Stimulated activated CD4-positive, alpha-beta T cell treated with anti-CD3 and anti-CD28 coated beads, Interleukin-1b, Interleukin-23, amount 100 ng/mL, for 48 hours (primary cell): ENCODE measurements around the gene VANGL1.

ENCODE experiments used
- DNase-seq: peaks from one replicate; pipeline ENCODE4 v3.0.0-alpha.2; 2020

VANGL1 gene

DNA sequence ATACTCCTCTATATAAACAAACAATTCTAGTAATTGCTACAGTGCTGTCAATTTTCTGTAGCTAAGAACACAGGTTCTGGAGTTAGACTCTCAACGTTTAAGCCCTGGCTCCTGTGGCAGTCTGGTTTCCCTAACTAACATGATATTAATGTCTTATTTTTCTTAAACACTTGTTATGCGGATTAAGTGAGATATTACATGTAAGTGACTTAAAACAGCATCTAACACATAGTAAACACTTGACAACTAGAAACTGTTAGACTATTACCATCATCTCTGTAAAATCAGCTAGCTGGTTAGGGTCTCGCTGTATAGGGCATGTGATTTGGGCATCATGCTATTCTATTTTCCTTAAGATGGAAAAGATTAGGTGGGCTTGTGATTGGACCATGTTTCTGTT, 2.3 kb downstream of the VANGL1 start:
- DNase-seq: no peak

DNA sequence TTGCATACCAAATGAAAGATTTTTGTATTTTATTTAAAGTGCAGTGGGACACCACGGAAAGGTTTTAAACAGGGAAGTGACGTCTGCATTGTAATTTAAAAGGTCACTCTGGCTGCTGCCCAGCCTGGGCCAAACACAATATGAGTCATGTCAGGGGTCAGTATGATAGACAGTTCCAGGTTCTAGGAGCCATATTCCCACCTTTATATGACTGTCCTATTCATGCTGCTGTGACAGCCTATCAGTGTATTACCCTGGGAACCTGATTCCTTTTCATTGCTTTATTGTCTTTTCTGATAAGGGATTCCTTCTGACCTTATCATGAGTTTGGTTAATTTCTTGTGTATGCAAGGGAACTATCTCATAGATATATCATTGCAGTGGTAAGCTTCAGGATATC, 5.3 kb downstream of the VANGL1 start:
- no peak for DNase-seq

DNA sequence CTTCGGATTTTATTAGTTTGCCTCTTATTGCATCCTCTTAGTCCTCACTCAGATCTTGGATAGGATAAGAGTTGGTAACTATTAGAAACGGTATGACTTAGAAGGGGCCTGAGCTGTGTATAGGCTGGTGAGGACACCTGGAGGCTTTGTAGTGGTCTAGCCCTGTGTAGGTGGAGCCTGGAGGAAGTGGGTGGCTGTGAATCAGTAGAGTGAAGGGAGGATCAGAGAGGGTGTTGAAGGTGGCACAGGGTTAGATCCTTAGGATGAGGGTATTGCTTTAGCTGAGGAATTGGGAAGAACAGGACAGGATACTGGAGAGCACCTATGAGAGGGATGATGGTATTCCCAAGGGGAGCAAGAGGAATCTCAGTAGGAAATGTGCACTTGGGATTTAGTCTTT, 5.7 kb downstream of the VANGL1 start:
- DNase-seq: peak; percentile 26

DNA sequence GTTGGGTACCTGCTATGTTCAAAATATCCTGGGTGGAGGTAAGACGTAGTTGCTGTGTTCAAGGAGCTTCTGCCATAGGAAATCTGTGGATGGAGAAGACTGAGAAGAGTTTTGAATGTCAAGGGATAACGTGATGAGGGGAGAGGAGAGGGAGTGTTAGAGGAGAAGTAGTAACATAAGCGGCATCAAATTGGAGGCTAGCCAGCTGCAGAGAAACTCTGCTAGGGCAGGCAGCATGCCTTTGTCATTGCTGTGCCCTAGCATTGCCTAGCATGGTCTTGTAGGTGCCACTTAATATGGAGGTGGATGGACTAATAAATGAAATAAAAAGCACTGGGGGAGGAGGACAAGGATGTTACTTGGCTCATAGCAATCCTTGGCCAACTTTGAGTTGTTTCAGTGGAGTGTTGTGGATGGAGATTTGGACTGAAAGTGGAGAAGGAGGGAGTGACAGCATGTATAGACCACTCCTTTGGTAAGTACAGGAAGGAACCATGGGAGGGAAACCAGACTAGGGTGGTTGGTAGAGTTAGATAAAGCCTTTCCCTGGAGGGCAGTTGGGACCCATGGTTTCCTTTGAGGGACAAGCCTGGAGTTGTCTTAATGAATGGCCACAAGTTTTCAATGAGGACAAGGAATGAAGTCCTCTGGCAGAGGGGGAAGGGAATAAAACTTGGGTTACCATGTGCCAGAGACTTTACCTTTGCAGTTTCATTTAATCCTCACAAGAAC, 6.3 kb downstream of the VANGL1 start:
- DNase-seq: no peak

DNA sequence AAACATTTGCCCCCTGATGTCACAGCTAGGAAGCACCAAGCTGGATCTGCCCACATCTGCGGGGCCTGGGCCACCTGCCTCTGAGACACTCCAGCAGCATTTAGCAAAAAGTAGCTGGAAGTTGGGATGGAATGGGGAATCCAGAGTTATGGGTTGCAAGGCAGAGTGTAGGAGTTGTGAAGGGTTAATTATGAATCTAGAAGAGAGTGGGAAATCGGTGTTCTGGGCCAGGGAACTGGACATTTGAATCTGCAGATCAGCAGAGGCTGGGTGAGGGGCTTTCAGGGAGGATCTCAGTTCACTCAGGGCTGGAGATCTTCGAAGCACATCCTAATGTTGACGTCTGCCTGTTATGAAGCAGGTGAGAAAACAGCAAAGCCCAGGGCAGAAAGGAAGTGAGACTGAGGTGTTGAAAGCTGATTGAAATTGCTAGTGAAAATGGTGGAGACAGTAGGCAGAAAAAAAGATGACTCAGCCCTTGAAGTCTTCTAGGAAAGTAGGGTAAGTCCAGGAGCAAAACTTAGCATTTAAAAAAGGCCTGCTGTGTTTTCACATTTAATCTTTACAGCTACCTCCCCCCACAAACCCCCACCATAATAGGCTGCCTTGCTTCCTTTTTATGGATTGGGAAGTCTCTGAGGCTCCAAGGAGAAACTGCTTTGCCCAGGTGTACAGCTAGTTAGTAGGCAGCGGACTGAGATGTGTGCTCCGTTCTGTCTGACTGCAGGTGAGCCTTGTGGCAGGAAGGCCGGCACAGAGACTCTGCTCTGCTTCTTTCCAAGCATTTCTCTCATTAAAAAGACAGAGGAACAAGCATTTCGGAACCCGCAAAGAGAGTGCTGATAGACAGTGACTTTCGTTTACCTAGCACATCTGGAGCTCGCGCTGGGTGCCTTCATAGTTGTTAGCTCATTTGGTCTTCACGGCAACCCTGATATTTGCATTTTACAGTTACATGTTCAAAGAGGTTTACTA, 7.2 kb downstream of the VANGL1 start:
- DNase-seq: peak; percentile 31

DNA sequence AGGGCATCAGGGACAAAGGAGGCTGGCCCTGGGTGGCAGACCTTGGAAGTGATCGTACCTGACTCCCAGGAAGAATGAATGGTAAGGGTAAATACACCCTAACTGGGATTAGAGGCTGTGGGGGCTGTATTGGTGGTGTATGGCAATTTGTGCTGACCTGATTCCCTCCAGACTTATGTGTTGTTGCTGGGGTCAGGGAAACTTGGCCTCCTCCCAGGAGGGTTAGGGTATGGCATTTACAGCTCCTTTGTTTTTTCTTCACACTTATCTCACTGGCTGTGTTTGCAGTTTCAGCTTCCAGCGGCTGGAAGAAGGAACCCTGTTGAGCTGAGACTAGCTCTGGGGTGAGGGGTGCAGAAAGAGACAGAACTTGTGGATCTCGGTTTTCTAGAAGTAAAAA, 8.2 kb downstream of the VANGL1 start:
- no peak for DNase-seq

DNA sequence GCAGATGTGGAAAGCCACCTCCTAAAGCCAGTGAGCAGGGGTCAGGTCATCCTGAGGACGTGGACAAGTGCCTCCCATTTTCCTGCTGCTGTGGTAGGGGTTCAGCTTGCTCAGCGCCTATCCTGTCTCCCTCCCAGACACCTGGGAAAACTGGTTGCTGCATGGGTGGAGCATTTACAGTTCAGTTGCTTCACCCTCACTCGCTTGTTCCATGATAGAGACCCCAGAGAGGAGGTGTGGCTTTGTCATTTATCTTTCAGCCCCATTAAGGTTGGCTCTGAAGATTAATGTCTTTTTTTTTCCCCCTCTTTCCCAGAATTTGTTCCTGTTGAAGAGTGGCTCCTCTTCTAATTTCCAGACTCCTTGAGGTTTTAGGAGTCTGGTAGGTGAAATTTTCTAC, 9.2 kb downstream of the VANGL1 start:
- no peak for DNase-seq

DNA sequence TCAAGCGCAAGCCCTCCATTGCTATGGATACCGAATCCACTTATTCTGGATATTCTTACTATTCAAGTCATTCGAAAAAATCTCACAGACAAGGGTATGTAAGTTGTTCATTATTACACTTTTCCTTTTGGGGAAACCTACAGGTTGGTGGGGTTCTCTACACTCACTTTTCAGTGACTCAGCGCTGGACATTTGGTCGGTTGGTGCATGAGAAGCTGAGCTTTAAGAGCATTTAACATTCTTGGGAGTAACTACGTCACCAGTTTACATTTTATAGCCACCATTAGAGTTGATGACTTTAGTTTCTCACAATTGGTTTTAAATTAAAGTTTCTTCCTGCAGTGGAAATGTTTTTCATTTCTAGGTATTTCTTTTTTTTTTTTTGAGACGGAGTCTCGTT, 9.6 kb downstream of the VANGL1 start:
- DNase-seq: no peak

DNA sequence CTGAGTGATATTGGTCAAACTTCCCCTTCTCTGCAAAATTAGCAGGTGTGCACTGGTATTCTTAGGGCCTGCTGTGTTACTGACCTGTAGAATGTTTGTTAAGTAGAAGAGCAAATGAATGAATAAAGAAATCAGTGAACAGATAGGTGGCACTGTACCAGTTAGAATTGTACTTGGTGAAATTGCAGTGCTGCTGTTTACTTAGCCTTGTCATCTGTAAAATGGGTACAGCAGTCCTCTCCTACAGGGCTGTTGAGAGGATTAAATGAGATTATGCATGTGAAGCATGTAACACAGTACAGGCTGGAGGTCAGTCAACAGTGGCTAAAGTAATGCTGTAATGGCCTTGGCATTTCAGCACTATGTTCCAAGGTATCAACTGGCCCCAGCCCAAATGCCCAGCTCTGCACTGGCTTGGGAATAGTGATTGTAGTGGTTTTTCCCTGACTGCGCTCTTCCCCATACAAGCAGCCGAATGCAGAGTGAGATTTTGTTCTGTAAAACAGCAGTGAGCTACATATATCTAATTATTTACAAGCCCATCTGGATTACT, 10.5 kb downstream of the VANGL1 start:
- no peak for DNase-seq

DNA sequence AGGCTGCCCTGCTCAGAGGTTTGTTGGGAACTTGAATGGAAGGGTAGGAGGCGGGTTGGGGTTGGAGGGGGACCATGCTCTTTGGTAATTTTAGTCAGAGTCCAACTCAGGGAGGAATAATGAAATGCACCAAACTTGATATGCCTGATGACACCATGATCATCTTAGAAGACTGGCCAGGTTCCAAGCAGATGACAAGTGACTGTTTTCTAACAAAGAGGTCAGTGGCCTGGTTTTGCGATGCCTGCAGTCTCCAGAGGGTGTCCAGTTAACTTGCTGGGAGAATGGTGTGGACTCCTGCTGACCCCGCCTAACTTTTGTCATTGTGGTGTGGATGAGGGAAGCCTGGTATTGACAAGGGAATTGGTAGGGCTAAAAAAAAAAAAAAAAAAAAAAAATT, 12.4 kb downstream of the VANGL1 start:
- DNase-seq: no peak

DNA sequence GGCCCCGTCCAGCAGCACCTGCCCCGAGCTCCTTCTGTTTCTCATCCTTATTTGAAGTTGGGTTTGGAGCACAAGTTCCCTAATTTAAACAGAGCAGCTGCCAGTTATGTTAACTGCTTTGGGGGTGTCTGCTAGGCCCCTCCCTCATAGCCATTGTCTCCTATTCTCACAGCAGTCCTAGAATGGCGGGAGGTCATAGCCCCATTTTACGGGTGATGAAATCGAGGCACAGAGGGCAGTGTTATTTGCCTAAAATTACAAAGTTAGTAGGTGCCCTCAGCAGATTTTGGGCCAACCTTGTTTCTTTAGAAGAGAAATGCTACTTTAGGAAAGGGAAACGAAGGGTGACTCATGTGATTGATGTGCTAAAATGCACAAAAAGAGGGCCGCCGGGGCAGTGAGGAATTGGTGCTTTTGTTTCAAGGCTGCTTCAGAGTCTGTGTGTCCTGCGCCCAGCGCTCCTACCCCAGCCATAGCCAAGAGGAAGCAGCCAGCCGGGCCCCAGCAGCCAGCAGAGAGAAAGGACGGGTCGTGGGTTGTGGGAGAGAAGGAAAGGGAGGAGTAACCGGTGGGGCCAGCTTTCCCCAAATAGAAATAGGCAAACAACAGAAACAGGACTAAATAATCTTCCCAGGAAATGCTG, 13.0 kb downstream of the VANGL1 start:
- no peak for DNase-seq

DNA sequence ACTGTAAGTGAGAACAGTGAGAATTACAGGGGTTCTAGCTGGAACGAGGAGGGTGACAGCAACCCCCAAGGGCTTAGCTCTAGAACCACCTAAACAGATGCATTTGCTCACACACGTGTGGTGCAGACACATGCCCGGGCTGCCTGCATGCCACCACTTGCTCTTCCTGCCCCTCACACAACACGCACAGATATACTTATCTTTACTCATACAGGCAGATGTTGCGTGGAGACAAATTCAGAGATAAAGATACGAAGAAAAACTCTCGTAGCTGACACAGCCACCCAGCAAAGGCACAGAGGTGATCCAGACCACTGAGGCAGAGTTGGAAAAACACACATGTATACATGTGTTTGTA, 13.5 kb downstream of the VANGL1 start:
- DNase-seq: no peak

DNA sequence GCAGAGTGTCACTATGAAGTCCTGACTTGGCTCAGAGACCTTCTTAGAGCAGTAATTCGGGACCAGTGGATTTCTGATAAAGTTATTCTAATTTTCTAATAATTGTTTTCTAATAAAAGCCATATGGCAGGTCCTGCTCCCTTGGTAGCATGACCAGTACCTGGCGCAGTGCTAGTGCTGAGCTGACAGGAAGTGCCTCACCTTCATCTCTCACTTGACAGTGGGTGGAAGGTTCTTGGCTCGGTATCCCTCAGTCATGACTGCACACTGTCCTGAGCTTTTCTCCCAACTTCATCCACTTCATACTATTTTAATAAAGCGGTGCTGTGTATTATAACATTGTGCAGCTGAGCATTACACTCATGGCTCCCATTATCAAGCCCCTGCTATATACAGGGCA, 14.1 kb downstream of the VANGL1 start:
- DNase-seq: no peak

DNA sequence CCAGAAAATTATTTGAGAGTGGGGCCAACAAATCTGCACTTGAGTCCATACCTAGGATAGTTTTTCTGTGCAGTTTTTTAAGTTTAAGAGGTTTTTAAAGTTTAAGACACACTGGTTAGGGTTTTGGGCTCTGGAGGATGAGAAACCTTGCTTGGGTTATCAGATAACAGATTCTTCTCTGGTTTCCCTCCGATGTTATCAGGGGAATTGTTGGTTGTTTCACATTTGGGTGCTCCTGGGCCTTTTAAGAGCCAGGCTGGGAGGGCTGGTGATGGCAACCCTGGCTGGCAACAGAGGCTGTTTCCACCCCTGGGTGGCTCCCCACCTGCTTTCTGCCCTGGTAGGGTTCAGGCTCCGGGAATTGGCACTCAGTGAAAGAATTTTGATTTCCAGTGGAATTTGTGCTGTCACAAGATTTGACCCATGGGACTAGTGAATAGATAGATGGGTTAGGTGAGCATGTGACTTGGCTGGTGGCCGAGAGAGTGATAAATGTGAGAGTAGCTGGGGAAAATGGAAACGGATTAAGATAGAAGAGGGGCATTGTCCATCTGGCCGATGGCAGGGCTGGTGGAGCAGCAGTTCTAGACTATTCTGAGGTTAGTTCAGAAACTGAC, 14.8 kb downstream of the VANGL1 start:
- DNase-seq: no peak

DNA sequence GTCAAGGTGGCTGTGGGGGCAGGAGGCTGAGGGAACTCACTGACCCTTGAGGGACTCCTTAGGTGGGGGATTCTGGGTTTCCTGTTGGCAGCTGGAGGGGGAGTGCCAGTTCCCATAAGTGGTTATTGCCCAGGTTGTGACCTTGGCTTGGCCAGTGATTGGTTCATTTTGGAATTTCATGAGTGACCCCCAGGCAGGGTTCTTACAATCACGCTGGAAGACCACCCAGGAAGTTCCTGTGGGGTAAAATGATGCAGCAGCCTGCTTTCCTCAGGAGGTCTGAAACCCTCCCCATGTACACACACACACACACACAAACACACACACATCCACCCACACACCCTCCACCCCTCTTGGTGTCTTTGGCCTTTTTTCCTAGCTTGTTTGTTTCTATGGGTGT, 16.9 kb downstream of the VANGL1 start:
- DNase-seq: no peak

DNA sequence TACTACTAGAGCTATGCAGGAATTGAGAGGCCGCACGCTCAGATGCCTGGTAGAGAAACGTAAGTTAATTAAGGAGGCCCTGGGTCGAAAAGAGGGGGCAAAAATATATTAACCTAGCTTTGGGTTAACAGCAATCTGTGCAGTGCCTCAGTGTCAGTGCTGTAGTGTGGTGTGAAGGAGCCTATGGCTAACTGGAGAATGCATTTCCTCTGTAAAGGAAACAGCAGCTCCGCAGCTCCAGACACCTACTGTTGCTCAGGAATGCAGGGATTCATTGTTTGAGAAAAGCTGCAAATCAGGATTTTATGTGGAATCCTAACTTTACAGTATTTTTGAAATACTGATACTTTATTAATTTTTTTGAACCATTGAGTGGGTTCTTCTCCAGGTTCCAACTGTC, 18.4 kb downstream of the VANGL1 start:
- no peak for DNase-seq

DNA sequence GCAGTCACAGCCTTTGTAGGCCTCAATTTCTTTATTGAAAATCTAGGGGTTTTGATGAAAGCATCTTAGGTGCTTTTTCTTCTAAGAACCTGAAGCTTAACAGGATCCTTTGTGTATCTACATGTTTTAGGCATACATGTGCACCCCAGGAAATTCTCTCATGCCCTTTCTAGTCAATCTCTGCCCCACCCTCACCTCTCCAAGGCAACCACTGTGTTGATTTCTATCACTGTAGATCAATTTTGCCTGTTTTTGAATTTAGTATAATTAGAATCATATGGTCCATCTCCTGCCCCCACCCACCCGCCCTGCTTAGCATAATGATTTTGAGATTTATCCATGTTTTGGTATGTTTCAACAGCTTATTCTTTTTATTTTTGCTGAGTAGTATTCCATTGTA, 19.4 kb downstream of the VANGL1 start:
- no peak for DNase-seq

DNA sequence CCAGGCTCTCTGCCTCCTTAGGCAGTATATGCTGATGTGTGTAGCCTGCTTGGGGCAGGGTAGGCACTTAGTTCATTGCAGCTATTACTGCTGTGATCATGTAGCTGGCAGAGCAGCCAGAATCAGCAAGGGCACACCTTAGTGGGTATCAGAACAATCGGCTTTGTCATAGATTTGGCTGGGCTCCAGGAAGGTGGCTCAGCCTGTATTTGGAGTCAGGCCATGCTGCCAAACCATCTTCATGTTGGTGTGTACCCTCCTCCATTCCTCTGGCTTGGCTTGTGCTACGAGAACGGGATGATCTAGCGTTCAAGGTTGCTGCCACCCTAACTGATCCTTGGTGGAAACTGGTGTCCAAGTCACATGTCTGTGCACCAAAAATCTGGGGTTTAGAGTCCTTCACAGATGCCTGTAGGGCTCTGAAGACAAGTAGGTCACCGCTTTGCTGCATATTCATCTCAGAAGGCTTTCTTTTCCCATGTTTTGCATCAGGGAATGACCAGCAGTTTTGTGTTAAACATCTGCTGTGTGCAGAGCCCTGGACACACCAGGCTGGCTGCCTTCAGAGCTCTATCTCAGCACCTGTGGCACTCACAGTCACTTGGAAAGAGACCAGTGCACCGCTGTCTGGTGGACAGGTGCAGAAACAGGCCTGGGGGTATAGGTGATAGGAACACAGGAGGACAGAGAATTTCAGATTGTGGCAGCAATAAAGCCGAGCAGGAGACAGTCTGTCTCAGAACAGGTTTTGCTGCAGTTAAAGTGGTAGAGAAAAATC, 23.7 kb downstream of the VANGL1 start:
- DNase-seq: no peak

DNA sequence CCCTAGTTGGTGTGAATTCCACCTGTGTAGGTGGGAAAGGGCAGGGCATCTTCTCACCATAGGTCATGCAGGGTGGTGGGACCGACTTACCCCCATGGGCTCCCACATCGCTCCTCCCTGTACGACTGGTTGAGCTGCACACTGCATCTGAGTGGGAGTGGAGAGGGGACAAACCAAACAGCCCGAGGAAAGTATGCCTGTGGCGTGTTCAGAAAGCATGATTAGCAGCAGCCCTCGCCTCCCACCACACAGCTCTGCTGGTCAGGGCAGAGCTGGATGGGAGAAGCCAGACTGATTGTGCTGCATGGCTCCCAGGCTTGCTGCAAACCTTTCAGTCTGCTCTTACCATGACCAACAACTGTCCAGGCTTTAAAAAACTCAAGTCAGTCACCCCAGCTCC, 24.4 kb downstream of the VANGL1 start:
- no peak for DNase-seq

DNA sequence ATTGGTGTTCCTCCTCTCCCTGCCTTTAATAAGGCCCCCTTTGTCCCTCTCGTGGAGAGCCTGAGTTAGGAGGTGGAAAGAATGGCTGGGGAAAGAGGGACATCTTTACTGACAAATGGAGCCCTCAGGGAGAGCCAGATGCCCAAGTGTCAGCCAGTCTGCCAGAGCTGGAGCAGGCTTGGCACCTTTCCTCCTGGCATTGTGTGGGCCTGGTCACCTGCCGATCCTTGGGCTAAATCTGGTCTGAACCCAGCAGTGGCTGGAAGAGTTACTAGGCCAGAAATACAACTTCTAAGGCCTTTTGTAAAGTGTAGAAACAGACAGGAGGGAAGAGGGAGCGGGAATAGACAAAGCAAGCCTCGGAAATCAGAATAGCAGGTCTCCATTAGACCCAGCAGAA, 24.9 kb downstream of the VANGL1 start:
- DNase-seq: no peak

DNA sequence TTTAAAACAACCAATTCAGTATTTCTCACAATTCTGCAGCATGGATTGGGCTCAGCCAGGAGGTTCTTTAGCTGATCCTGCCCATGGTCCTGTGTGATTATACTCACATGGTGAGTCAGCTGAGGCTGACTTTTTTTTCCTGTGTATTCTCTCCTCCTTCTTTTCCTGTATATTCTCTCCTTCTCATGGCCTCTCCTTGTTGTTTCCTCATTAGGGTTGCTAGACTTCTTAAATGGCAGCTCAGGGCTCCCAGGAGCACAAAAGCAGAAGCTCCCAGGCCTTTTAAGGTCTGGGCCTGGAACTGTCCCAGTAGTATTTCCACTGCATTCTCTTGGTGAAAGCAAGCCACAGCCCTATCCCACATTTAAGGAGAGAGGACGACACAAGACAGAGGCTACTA, 26.8 kb downstream of the VANGL1 start:
- no peak for DNase-seq

DNA sequence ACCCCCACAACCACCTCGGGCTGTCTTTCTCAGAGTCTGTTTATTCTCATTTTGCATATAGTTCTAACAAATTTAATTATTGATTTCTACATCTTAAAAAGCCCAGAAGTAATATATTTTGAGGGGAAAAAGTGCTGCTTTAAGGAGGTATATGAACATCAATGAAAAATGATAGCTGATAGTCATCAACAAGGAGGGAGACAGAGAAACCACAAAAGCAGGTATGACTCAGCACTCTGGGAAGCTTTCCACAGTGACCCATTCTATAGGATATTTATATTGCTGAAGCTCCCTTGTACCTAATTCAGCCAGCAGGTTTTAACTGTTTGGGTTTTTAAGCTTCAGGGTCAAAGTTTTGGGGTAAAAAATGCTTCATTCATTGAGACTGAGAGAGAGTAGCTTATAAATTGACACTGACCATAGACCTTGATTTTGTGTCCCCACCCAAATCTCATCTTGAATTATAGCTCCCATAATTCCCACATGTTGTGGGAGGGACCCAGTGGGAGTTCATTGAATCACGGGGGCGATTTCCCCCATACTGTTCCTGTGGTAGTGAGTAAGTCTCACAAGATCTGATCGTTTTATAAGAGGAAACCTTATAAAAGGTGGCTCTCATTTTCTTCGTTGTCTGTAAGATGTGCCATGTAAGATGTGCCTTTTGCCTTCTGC, 27.4 kb downstream of the VANGL1 start:
- DNase-seq: no peak
